ENCODE data around the gene CEP97.

The CEP97 gene

GRCh38 chr3:101779047-101779821 lies 54.8 kb downstream of the CEP97 start, which contains the start of gene NXPE3:
Gene NXPE3 (plus strand): TSS chr3:101779211. CDS start chr3:101785597, 6,386 bp downstream.
- peak; percentile 98 for DNase-seq

GRCh38 chr3:101779822-101780381 lies 55.5 kb downstream of the CEP97 start:
- no peak for DNase-seq

- DNase-seq, result no peak
These were observed 56.2 kb downstream of the CEP97 start for GRCh38 chr3:101780661-101781060.

- DNase-seq, result no peak
These were observed 56.8 kb downstream of the CEP97 start for GRCh38 chr3:101781166-101781565.

- no peak for DNase-seq
These were observed 60.6 kb downstream of the CEP97 start for GRCh38 chr3:101784855-101785613.

GRCh38 chr3:101791778-101792177 lies 67.4 kb downstream of the CEP97 start:
- no peak for DNase-seq

- no peak for DNase-seq
These were observed 71.8 kb downstream of the CEP97 start for GRCh38 chr3:101796077-101796680.

GRCh38 chr3:101801174-101801573 lies 76.8 kb downstream of the CEP97 start:
- DNase-seq, result no peak

GRCh38 chr3:101802179-101802578 lies 77.8 kb downstream of the CEP97 start:
- DNase-seq, result no peak

GRCh38 chr3:101803173-101803782 lies 78.9 kb downstream of the CEP97 start:
- DNase-seq, result peak; percentile 68

GRCh38 chr3:101803939-101804338 lies 79.5 kb downstream of the CEP97 start:
- no peak for DNase-seq

GRCh38 chr3:101806491-101806890 lies 82.1 kb downstream of the CEP97 start:
- no peak for DNase-seq

- no peak for DNase-seq
These were observed 83.5 kb downstream of the CEP97 start for GRCh38 chr3:101807888-101808287.

- DNase-seq, result no peak
These were observed 85.0 kb downstream of the CEP97 start for GRCh38 chr3:101809178-101810021.

- no peak for DNase-seq
These were observed 85.6 kb downstream of the CEP97 start for GRCh38 chr3:101810022-101810418.

- DNase-seq, result no peak
These were observed 87.5 kb downstream of the CEP97 start for GRCh38 chr3:101811875-101812274.

GRCh38 chr3:101812895-101813294 lies 88.5 kb downstream of the CEP97 start:
- DNase-seq, result no peak

GRCh38 chr3:101813817-101814440 lies 89.5 kb downstream of the CEP97 start:
- no peak for DNase-seq

GRCh38 chr3:101814835-101815234 lies 90.4 kb downstream of the CEP97 start:
- DNase-seq, result no peak

GRCh38 chr3:101816215-101817149 lies 92.1 kb downstream of the CEP97 start:
- no peak for DNase-seq
